HEK293T (cell line): ENCODE measurements around the gene HMGB3.

ENCODE experiments used
- ARNT ChIP-seq: fragments of 450-650 bp; IDR thresholded peaks from 2 replicates; pipeline ENCODE4 v1.6.1; 2017; ENCODE audit warnings: mild to moderate bottlenecking
- BHLHE40 ChIP-seq: fragments of 450-650 bp; IDR thresholded peaks from 2 replicates; pipeline ENCODE4 v1.6.1; 2016; ENCODE audit warnings: mild to moderate bottlenecking, moderate library complexity, borderline replicate concordance
- CTBP1 ChIP-seq: fragments of 450-650 bp; IDR thresholded peaks from 2 replicates; pipeline ENCODE4 v1.6.1; 2016; ENCODE audit warnings: borderline replicate concordance
- ELF4 ChIP-seq: fragments of 450-650 bp; IDR thresholded peaks from 2 replicates; pipeline ENCODE4 v1.6.1; 2017; ENCODE audit warnings: antibody characterized with exemption
- FOXA1 ChIP-seq: fragments of 450-650 bp; IDR thresholded peaks from 2 replicates; pipeline ENCODE4 v1.6.1; 2016; ENCODE audit warnings: mild to moderate bottlenecking
- FOXK2 ChIP-seq: fragments of 450-650 bp; IDR thresholded peaks from 2 replicates; pipeline ENCODE4 v1.6.1; 2016; ENCODE audit warnings: mild to moderate bottlenecking
- HDGF ChIP-seq: fragments of 450-650 bp; IDR thresholded peaks from 2 replicates; pipeline ENCODE4 v1.6.1; 2017; ENCODE audit warnings: antibody characterized with exemption, borderline replicate concordance
- L3MBTL2 ChIP-seq: fragments of 450-650 bp; conservative IDR thresholded peaks from 2 replicates; pipeline ENCODE4 v1.6.1; 2016; ENCODE audit warnings: mild to moderate bottlenecking
- NFRKB ChIP-seq: fragments of 450-650 bp; IDR thresholded peaks from 2 replicates; pipeline ENCODE4 v1.6.1; 2016; ENCODE audit warnings: mild to moderate bottlenecking, moderate library complexity
- SP1 ChIP-seq: fragments of 450-650 bp; IDR thresholded peaks from 2 replicates; pipeline ENCODE4 v1.6.1; 2017
- ZNF384 ChIP-seq: fragments of 450-650 bp; IDR thresholded peaks from 2 replicates; pipeline ENCODE4 v1.6.1; 2016

DNA sequence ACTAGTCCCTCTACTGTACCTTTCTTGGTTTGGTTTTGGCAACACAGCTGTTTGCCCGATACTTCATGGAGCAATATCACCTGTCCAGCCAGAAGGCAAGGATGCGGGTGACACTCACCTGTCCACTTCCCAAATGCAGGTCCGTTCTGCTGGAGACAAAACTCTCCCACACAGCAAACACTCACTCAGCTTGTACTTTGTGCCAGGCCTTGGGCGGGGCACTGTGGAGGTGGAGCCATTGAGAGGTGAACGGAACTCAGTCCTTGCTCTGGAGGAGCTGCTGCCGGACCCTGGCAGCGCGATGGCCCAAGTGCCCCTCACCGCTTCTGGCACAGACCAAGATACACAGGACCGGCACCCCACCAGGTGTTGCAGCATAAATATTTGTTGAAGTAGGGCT lies 15.3 kb upstream of the HMGB3 start:
- no peak for TF ChIP-seq ARNT
- no peak for TF ChIP-seq BHLHE40
- TF ChIP-seq SP1 = no peak
- no peak for TF ChIP-seq FOXK2
- TF ChIP-seq HDGF = no peak
- no peak for TF ChIP-seq ZNF384
- no peak for TF ChIP-seq L3MBTL2
- TF ChIP-seq CTBP1 = no peak
- no peak for TF ChIP-seq FOXA1
- TF ChIP-seq ELF4 = no peak
- TF ChIP-seq NFRKB = no peak
